ENCODE data around the gene TCF3.

GRCh38 chr19:1646659-1647453, 5.6 kb downstream of the TCF3 start:
- TF ChIP-seq POLR2AphosphoS5 (IDR thresholded peaks at IDR 0.05; ENCODE audit: low read depth, low read length): peak; percentile 5; the same call in 1 of the 2 replicates
- 0 out of 2 replicates have a peak, but pooled peaks have one; percentile 16 for TF ChIP-seq POLR2A (IDR thresholded peaks at IDR 0.05; ENCODE audit: low read depth, low read length)
